DMS53 (cell line): ENCODE measurements around the gene COL1A1.
A peak's percentile ranks its signal among the peaks of the same experiment; 100 is the strongest.

Source experiments
- DNase-seq: peaks from one replicate; lab custom pipeline; 2025; lab: John Stamatoyannopoulos, UW

The COL1A1 gene

DNA sequence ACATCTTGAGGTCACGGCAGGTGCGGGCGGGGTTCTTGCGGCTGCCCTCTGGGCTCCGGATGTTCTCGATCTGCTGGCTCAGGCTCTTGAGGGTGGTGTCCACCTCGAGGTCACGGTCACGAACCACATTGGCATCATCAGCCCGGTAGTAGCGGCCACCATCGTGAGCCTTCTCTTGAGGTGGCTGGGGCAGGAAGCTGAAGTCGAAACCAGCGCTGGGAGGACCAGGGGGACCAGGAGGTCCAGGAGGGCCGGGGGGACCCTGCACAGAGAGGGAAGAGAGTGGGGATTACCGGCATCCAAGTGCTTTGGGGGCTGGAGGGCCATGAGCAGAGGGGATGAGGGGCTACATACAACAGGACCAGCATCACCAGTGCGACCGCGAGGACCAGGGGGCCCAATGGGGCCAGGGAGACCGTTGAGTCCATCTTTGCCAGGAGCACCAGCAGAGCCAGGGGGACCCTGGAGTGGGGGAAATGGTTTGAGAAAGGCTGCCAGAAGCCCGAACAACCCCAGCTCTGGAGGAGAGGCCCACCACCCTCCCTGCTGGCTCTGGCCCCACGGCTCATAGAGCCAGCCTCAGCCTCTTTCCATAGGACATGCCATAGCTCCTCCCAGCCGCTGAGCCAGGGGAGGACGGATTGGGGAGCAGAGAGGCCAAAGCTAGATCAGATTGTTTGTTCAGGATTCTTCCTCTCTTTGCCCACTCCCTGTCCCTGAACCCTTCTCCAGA is 14.6 kb downstream of the COL1A1 start:
- no peak for DNase-seq

DNA sequence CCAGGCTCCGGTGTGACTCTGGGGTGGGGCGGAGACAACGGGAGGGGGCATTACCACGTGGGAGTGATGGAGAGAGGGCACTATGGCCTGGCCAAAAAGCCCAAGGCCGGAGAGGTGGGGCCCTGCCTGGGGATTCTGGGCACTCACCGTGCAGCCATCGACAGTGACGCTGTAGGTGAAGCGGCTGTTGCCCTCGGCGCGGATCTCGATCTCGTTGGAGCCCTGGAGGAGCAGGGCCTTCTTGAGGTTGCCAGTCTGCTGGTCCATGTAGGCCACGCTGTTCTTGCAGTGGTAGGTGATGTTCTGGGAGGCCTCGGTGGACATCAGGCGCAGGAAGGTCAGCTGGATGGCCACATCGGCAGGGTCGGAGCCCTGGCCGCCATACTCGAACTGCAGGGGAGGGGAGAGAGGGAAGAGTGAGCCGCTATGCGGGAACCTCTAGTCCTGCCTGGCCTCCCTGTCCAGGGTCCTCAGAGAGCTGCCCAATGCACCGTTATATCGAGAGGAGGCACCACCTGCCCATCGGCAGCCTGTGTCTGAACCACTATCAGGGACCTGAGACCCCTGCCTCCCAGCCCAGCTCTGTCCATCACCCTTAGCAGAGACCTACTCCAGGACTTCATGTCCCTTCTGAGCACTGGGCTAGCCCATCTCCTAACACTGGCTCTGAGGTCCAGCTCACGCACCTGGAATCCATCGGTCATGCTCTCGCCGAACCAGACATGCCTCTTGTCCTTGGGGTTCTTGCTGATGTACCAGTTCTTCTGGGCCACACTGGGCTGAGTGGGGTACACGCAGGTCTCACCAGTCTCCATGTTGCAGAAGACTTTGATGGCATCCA is 15.6 kb downstream of the COL1A1 start:
- no peak for DNase-seq

DNA sequence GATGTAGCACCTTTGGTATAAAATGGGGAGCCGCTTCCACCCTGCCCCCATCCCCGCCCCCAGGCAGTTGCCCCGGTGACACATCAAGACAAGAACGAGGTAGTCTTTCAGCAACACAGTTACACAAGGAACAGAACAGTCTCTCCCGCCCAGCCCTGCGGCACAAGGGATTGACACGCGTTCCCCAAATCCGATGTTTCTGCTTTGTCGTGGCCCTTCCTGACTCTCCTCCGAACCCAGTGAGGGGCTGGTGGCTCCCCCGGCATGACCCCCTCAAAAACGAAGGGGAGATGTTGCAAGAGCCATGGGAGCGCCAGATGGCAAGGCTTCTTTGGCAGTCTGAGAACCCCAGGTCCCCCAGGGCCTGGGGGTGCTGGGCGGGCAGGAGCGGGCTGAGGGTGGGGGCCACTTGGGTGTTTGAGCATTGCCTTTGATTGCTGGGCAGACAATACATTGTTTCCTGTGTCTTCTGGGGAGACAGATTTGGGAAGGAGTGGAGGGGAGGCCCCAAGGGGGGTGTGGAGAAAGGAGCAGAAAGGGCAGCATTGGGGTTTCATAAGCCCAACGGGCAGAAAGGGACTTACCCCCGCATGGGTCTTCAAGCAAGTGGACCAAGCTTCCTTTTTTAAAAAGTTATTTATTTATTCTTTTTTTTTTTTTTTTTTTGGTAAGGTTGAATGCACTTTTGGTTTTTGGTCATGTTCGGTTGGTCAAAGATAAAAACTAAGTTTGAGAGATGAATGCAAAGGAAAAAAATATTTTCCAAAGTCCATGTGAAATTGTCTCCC is 16.6 kb downstream of the COL1A1 start:
- no peak for DNase-seq

DNA sequence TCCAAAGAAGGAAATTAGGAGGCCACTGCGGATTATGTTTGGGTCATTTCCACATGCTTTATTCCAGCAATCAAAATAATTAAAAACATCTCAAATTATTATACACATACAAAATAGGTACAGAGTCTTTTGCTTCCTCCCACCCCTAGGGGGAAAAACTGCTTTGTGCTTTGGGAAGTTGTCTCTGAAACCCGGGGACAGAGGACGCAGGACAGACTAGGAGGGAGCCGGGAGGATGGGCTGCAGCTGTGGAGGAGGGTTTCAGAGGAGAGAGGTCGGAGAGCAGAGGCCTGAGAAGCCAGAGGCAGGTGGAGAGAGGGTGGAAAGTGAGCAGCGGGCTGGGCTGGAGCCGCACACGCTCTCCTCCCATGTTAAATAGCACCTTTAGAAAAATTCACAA is 17.4 kb downstream of the COL1A1 start:
- DNase-seq: no peak

DNA sequence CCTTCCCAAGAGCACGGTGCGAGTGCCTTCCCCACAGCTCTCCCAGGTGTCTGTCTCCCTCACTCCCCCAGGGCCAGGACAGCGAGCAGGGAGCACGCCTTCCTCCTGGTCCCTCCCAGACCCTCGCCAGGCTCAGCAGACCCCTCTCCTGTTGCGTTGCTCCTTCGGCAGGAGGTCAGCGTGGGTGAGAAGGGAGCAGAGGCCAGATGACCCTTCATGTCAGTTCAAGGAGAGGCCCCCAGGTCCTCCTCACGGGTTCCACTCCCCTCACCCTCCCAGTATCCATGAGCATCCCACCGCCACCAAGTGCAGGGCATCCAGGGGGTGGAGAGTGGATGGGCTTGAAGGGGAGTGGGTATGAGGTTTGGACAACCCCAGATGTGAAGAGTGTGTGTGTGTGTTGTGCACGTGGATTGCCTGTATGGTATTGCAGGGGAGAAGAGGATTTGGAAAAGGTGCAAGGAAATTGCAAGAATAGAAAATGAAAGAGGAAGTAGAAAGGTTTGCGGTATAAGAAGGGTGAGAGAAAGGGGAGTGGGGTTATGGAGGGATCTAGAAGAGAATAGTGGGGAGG is 17.9 kb downstream of the COL1A1 start:
- DNase-seq: no peak

DNA sequence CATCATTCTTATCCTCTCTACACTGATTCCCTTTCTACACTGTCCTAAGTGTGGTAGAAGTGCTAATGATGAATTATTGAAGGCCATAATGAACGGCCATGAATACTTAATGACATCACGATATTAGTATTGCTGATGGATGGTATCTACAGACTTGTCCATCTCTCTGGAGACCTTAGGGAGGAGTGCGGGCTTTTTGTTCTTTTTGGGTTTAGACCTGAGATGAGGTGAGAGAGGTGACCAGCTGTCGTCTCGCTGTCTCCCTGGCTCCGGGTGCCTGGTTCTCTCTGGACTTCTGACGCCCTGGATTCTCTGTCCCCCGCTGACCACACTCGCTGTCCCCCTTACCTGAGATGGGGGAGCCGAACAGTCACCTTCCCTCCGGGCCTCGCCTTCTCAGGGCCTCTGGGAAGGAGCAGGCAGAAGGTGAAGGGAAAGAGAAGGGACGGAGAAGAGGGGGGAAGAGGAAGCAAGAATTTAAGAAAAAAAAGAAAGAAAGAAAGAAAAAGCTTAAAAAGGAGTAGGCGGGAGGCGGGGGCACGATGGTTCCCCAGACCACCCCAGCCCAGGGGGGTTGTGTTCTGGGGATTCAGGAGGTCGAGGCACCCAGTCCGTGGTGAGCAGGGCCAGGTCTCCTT is 18.5 kb downstream of the COL1A1 start:
- DNase-seq: no peak

DNA sequence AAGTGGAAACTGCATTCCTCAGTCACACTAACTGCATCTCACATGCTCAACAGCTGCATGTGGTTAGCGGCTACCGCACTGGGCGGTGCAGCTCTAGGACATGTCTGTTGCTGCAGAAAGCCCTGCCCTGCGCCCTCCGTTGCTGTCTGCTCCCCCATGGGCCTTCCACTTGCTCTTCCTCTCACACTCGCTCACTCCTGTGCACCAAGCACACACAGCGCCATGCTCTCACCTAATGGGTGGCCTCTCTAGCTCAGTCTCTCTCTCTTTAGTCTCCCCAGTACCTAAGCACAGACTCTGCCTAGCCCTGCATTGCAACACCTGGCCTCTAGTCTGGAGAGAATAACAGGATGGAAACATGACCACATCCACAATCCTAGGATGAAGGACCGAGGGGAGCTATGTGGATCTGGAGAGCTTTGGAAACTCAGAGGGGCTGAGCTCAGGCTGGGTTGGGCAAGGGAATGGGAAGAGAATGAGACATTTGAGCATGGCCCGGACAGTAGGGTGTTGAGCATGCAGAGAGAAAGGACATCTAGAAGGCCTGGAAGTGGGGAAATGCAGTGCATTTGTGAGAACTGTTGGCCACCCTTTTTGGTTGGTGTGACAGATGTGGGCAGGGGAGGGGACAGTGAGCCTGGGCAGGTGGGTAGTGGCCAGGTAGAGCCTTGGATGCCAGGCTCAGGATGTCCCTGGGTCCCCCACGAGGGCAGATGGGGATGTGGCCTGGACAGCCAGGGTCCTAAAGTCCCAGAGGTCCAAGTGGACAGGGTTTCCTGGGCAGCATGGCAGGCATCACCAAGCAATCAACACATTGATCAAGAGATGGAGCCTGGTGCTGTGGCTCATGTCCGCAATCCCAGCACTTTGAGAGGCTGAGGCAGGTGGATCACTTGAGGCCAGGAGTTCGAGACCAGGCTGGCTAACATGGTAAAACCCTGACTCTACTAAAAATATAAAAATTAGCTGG is 19.6 kb downstream of the COL1A1 start:
- DNase-seq: no peak

GRCh38 chr17:50181144-50181543 is 20.3 kb downstream of the COL1A1 start:
- DNase-seq: no peak

DNA sequence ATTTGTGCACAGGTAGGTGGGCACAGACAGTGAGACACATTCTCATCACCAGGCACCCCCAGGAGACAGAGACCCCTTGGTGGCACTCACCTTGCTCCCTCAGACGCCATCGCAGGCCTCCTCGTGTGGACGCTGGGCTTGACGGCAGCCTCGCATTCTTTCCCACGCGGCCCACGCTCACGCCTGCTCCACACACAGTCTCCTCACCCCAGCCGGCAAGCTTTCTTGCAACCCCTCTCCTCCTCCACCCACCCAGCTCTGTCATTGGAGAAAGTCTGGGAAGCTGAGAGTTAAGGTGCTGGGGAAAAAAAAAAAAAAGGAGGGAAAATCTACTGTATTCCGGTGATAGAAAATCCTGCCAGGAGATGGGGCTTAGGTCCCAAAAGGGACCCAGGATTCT is 20.8 kb downstream of the COL1A1 start:
- no peak for DNase-seq

- DNase-seq: no peak
These were observed 21.3 kb downstream of the COL1A1 start for GRCh38 chr17:50180111-50180510.

- DNase-seq: peak; percentile 95
These were observed 23.2 kb downstream of the COL1A1 start for GRCh38 chr17:50177983-50178834.

DNA sequence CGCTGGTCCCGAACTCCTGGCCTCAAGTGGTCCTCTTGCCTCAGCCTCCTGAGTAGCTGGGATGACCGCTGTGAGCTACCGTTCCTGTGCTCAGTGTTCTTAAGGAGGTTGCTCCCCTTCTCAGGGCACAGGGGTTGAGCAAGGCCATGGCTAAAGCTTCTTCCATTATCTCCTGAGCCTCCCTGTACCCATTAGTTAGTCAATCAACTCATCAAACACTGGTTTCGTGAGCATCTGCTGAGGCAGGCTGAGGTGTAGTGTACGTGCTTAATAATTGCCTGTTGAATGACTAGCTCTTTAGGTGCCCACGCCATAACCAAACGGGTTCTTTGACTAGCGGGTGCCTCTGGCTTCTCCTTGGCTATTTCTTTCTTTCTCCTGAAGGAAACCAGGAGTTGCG is 24.0 kb downstream of the COL1A1 start:
- peak; percentile 47 for DNase-seq

DNA sequence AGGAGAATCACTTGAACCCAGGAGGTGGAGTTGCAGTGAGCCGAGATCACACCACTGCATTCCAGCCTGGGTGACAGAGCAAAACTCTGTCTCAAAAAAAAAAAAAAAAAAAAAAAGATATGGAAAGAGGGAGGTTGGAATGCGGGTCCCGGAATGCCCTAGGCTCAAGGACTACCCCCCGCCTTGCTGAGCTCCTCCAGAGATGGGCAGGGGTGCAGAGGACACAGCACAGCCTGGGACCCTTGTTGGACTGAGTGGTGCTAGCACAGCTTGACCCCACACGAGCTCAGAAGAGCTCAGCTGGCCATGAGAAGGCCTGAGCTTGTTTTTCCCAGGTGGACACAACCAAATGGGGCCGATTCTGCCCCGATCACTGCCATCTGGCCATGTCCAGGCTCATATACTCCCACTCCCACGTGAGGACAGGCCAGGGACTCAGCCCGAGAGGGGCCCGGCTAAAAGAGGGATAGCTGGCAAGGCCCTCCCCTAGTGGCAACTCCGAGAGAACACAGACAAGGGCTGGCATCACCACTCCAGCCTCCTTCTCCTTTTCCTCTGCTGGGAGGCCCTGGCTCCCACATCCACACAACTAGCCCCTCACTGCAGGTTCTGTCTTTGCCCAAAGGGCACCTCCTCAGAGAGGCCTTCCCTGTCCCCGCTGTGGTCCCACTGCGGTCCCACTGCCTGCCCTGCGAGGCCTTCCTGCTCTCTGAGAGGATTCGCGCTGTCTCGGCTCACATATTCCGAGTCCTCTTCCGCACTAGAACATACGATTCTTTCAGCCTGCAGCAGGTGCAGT is 24.7 kb downstream of the COL1A1 start:
- DNase-seq: no peak

DNA sequence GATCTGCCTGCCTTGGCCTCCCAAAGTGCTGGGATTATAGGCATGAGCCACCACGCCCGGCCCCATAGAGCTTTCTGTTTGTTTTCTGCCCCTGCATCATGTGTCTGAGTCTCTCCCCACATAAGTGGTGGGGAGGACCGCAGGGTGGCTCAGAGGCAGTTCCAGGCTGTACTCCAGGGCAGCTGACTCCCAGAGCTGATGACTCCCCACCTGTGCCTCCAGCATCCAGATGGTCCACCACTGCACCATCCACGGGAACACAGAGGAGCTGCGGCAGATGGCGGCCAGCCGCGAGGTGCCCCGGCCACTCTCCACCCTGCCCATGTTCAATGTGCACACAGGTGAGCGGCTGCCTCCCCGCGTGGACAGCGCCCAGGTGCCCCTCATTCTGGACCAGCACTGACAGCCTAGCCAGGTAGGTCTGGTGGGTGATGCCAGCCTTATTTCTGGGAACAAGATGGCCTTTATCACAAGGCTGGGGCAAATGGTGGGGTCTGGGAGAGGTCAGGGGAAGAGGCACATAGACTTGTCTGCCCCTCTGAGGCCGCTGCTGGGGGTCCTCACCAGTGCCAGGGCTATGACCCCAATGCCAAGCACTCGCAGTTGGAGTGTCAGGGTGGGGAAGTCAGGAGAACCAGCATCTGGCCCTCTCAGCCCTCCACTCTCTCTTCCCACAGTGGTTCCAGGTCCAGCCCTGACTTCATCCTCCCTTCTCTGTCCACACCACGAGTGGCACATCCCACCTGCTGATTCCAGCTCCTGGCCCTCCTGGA is 26.2 kb downstream of the COL1A1 start:
- no peak for DNase-seq

GRCh38 chr17:50174444-50174843 is 27.0 kb downstream of the COL1A1 start:
- DNase-seq: no peak

GRCh38 chr17:50173335-50173941 is 28.0 kb downstream of the COL1A1 start:
- DNase-seq: no peak

GRCh38 chr17:50172936-50173334 is 28.5 kb downstream of the COL1A1 start:
- DNase-seq: no peak

- DNase-seq: no peak
These were observed 29.3 kb downstream of the COL1A1 start for GRCh38 chr17:50172130-50172529.
